Measurements from ENCODE around the gene FAM111A. TPM values are rescaled to one million over a fixed set of nuclear protein-coding genes. Genes with fewer than 3 reads are reported as not detected.

FAM111A gene
- total RNA-seq, 1 donor from 2014 or later, result 13.1 TPM

- DNase-seq (ENCODE audit: low read depth) (no peak), FAIRE-seq (no peak)
- H3K4me3 ChIP-seq (ENCODE audit: insufficient read depth, low read depth, low read length), result no peak overlapping the region
- no peak overlapping the region for H3K4me2 ChIP-seq (ENCODE audit: low read length)
- H3K9ac ChIP-seq (ENCODE audit: low read length), result no peak overlapping the region
- Mint-ChIP-seq H3K27ac (ENCODE audit: unreplicated experiment) (no peak overlapping the region), H3K9me3 (ENCODE audit: unreplicated experiment) (peaks cover 14% of the 10 kb centered on the region), H3K4me3 (ENCODE audit: unreplicated experiment) (no peak overlapping the region), H3K4me1 (ENCODE audit: low read depth, unreplicated experiment) (no peaks in the 10 kb centered on the region), H3K27me3 (ENCODE audit: low read depth, unreplicated experiment) (no peaks in the 10 kb centered on the region), H3K36me3 (ENCODE audit: low read depth, unreplicated experiment) (no peaks in the 10 kb centered on the region)
- H3K27ac ChIP-seq (ENCODE audit: low read depth, low read length), result no peak overlapping the region
- TF ChIP-seq EZH2 (IDR thresholded peaks at IDR 0.05; ENCODE audit: insufficient read depth, low read length) (no peak), CTCF (IDR thresholded peaks at IDR 0.05; ENCODE audit: insufficient read depth, low read depth, low read length) (no peak)
- no peaks in the 10 kb centered on the region for H3K4me1 ChIP-seq (ENCODE audit: insufficient read depth, low read length)
- H3K27me3 ChIP-seq (ENCODE audit: insufficient read depth, low read length), result no peaks in the 10 kb centered on the region
- H2AFZ ChIP-seq (ENCODE audit: low read depth, low read length), result no peak overlapping the region
- no peaks in the 10 kb centered on the region for H4K20me1 ChIP-seq (ENCODE audit: insufficient read depth, low read length)
- H3K36me3 ChIP-seq (ENCODE audit: insufficient read depth, low read length), result no peaks in the 10 kb centered on the region
- H3K9me3 ChIP-seq (ENCODE audit: insufficient read depth, low read depth, low read length), result peaks cover 5% of the 10 kb centered on the region
- no peaks in the 10 kb centered on the region for H3K79me2 ChIP-seq (ENCODE audit: insufficient read depth, low read length)
These were observed 28.3 kb upstream of the FAM111A start for GRCh38 chr11:59114344-59114743.

- FAIRE-seq, result no peak
- Mint-ChIP-seq H3K27me3 (ENCODE audit: low read depth, unreplicated experiment) (no peaks in the 10 kb centered on the region), H3K4me1 (ENCODE audit: low read depth, unreplicated experiment) (no peaks in the 10 kb centered on the region), H3K4me3 (ENCODE audit: unreplicated experiment) (no peak overlapping the region), H3K36me3 (ENCODE audit: low read depth, unreplicated experiment) (no peaks in the 10 kb centered on the region), H3K27ac (ENCODE audit: unreplicated experiment) (no peak overlapping the region), H3K9me3 (ENCODE audit: unreplicated experiment) (peaks cover 14% of the 10 kb centered on the region)
- Histone ChIP-seq H3K9ac (ENCODE audit: low read length) (no peak overlapping the region), H3K36me3 (ENCODE audit: insufficient read depth, low read length) (no peaks in the 10 kb centered on the region), H3K4me1 (ENCODE audit: insufficient read depth, low read length) (no peaks in the 10 kb centered on the region), H3K79me2 (ENCODE audit: insufficient read depth, low read length) (no peaks in the 10 kb centered on the region), H4K20me1 (ENCODE audit: insufficient read depth, low read length) (no peaks in the 10 kb centered on the region), H2AFZ (ENCODE audit: low read depth, low read length) (no peak overlapping the region), H3K27me3 (ENCODE audit: insufficient read depth, low read length) (no peaks in the 10 kb centered on the region), H3K4me3 (ENCODE audit: insufficient read depth, low read depth, low read length) (no peak overlapping the region), H3K27ac (ENCODE audit: low read depth, low read length) (no peak overlapping the region), H3K9me3 (ENCODE audit: insufficient read depth, low read depth, low read length) (peaks cover 5% of the 10 kb centered on the region), H3K4me2 (ENCODE audit: low read length) (no peak overlapping the region)
- no peak for DNase-seq (ENCODE audit: low read depth)
- TF ChIP-seq EZH2 (IDR thresholded peaks at IDR 0.05; ENCODE audit: insufficient read depth, low read length), result no peak
- no peak for TF ChIP-seq CTCF (IDR thresholded peaks at IDR 0.05; ENCODE audit: insufficient read depth, low read depth, low read length)
These were observed 27.1 kb upstream of the FAM111A start for GRCh38 chr11:59115553-59115952.

- Histone ChIP-seq H3K4me1 (ENCODE audit: insufficient read depth, low read length) (no peaks in the 10 kb centered on the region), H3K27ac (ENCODE audit: low read depth, low read length) (no peak overlapping the region), H4K20me1 (ENCODE audit: insufficient read depth, low read length) (no peaks in the 10 kb centered on the region), H3K36me3 (ENCODE audit: insufficient read depth, low read length) (no peaks in the 10 kb centered on the region), H3K9ac (ENCODE audit: low read length) (no peak overlapping the region), H3K9me3 (ENCODE audit: insufficient read depth, low read depth, low read length) (peaks cover 5% of the 10 kb centered on the region), H3K27me3 (ENCODE audit: insufficient read depth, low read length) (no peaks in the 10 kb centered on the region), H3K79me2 (ENCODE audit: insufficient read depth, low read length) (no peaks in the 10 kb centered on the region), H3K4me2 (ENCODE audit: low read length) (no peak overlapping the region), H2AFZ (ENCODE audit: low read depth, low read length) (no peak overlapping the region), H3K4me3 (ENCODE audit: insufficient read depth, low read depth, low read length) (no peak overlapping the region)
- H3K4me3 Mint-ChIP-seq (ENCODE audit: unreplicated experiment), result no peak overlapping the region
- H3K27ac Mint-ChIP-seq (ENCODE audit: unreplicated experiment), result no peak overlapping the region
- DNase-seq (ENCODE audit: low read depth), result no peak
- TF ChIP-seq EZH2 (IDR thresholded peaks at IDR 0.05; ENCODE audit: insufficient read depth, low read length) (no peak), CTCF (IDR thresholded peaks at IDR 0.05; ENCODE audit: insufficient read depth, low read depth, low read length) (no peak)
- no peaks in the 10 kb centered on the region for H3K4me1 Mint-ChIP-seq (ENCODE audit: low read depth, unreplicated experiment)
- no peak for FAIRE-seq
- no peaks in the 10 kb centered on the region for H3K27me3 Mint-ChIP-seq (ENCODE audit: low read depth, unreplicated experiment)
- peaks cover 14% of the 10 kb centered on the region for H3K9me3 Mint-ChIP-seq (ENCODE audit: unreplicated experiment)
- no peaks in the 10 kb centered on the region for H3K36me3 Mint-ChIP-seq (ENCODE audit: low read depth, unreplicated experiment)
These were observed 24.9 kb upstream of the FAM111A start for GRCh38 chr11:59117774-59118173.

Data from astrocyte (in vitro differentiated cells and primary cell).